ENCODE results near the gene FAM193A.
"Not testable (repeated sequence)": the region's sequence is repeated elsewhere in the genome, so short reads cannot be mapped to it uniquely, and the experiment has no call there.

The FAM193A gene

DNA sequence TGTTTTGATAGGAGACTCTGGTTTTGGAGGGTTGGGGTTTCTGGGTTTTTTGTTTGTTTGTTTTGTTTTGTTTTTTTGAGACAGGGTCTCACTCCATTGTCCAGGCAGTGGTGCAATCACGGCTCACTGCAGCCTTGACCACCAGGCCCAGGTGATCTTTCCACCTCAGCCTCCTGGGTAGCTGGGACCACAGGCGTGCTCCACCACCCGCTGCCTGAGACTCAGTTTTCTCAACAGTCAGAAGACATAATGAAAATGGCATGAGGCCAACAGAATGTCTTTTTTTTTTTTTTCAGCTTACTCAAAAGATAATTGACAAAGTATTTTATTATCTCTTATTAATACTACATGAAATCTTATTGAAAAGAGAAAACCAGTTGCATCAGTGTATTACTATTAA lies 187.3 kb downstream of the FAM193A start:
- Histone ChIP-seq H3K27ac (ENCODE audit: low read depth, low read length) (no peak overlapping the region), H2AFZ (ENCODE audit: low read length, unreplicated experiment) (no peak overlapping the region), H3K79me2 (ENCODE audit: control insufficient read depth, insufficient read depth, low read length, unreplicated experiment) (no peaks in the 10 kb centered on the region), H3K4me1 (ENCODE audit: control insufficient read depth, insufficient read depth, low read length, unreplicated experiment) (no peaks in the 10 kb centered on the region), H3K27me3 (ENCODE audit: insufficient read depth, low read length) (no peaks in the 10 kb centered on the region), H3K4me3 (ENCODE audit: low read depth, low read length) (no peak overlapping the region), H3K36me3 (ENCODE audit: insufficient read depth, low read length) (peaks cover 12% of the 10 kb centered on the region)

DNA sequence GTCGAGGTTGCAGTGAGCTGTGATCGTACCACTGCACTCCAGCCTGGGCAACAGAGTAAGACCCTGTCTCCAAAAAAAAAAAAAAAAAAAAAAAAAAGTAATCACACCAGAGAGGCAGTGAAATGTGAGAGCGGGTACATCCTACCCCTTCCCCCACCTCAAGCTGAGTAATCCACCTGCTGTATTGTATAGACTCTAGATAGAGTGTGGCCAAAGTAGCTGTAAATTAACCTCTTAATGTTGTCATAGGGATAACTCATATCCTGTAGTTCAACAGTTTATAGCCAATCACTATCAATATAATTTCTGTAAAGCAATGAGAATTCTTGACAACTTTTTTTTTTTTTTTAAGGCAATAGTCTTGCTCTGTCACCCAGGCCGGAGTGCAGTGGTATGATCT lies 188.9 kb downstream of the FAM193A start:
- Histone ChIP-seq H2AFZ (ENCODE audit: low read length, unreplicated experiment) (no peak overlapping the region), H3K36me3 (ENCODE audit: insufficient read depth, low read length) (peaks cover 4% of the 10 kb centered on the region; the same call in 1 of the 2 replicates), H3K27me3 (ENCODE audit: insufficient read depth, low read length) (no peaks in the 10 kb centered on the region), H3K27ac (ENCODE audit: low read depth, low read length) (no peak overlapping the region), H3K79me2 (ENCODE audit: control insufficient read depth, insufficient read depth, low read length, unreplicated experiment) (no peaks in the 10 kb centered on the region), H3K4me1 (ENCODE audit: control insufficient read depth, insufficient read depth, low read length, unreplicated experiment) (no peaks in the 10 kb centered on the region), H3K4me3 (ENCODE audit: low read depth, low read length) (no peak overlapping the region)

DNA sequence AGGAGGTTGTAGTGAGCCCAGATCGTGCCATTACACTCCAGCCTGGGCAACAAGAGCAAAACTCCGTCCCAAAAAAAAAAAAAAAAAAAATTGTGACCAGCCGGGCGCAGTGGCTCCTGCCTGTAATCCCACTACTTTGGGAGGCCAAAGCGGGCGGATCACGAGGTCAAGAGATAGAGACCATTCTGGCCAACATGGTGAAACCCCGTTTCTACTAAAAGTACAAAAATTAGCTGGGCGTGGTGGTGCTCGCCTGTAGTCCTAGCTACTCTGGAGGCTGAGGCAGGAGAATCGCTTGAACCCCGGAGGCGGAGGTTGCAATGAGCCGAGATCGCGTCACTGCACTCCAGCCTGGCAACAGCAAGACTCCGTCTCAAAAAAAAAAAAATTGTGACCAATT lies 190.4 kb downstream of the FAM193A start:
- not testable (repeated sequence) for H3K4me1 ChIP-seq (ENCODE audit: control insufficient read depth, insufficient read depth, low read length, unreplicated experiment); H3K4me3 ChIP-seq (ENCODE audit: low read depth, low read length); H3K27me3 ChIP-seq (ENCODE audit: insufficient read depth, low read length); H3K27ac ChIP-seq (ENCODE audit: low read depth, low read length); H2AFZ ChIP-seq (ENCODE audit: low read length, unreplicated experiment); H3K36me3 ChIP-seq (ENCODE audit: insufficient read depth, low read length); H3K79me2 ChIP-seq (ENCODE audit: control insufficient read depth, insufficient read depth, low read length, unreplicated experiment)

DNA sequence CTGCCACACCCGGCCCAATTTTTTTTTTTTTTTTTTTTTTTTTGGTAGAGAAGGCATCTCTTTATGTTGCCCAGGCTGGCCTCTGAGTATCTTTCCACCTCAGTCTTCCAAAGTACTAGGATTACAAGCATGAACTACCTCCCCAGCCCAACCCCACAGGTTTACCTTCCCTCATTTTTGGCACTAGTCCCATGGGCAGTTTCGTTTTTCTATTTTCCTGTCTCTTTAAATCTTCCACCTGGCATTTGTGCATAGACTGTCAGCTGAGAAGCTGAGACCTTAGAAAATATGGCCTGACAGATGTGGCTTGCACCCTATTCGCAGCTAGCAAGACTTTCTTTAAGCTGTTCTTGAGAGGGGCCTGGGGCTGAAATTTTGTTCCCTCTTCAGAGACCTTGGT lies 191.8 kb downstream of the FAM193A start:
- Histone ChIP-seq H3K27ac (ENCODE audit: low read depth, low read length) (no peak overlapping the region), H3K27me3 (ENCODE audit: insufficient read depth, low read length) (no peaks in the 10 kb centered on the region), H3K36me3 (ENCODE audit: insufficient read depth, low read length) (peaks cover 9% of the 10 kb centered on the region; the same call in 1 of the 2 replicates), H3K4me3 (ENCODE audit: low read depth, low read length) (no peak overlapping the region), H2AFZ (ENCODE audit: low read length, unreplicated experiment) (no peak overlapping the region), H3K4me1 (ENCODE audit: control insufficient read depth, insufficient read depth, low read length, unreplicated experiment) (no peaks in the 10 kb centered on the region), H3K79me2 (ENCODE audit: control insufficient read depth, insufficient read depth, low read length, unreplicated experiment) (no peaks in the 10 kb centered on the region)

DNA sequence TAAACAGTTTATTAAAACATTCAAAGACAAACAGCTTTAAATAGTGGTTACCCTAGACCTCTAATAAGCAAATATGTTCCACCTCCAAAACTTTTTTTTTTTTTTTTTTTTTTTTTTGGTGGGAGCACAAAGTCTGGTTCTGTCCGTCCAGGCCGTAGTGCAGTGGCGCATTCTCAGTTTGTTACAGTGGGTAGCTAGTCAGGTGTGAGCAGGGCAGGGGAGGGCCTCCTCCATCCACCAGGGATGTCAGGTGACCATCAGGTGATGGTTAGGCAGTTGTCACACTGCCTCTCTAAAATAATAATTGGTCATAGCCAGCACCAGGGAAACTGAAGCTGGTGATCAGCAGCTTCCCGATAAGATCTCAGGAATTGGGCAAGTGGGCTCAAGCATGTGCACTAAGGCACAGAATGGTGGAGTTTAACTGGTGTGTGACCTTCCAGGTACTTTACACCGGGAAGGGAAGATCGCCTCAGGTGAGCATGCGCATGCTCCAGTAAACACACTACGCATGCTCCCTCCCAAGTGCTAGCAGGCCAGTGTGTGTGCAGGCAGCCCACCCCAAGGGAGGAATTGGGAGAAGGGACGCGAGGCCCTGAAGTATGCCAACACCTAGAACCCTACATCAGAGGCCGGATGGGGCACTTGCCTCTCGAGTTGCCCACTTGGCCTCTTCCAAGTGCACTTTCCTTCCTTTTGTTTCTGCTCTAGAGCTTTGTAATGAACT lies 192.5 kb downstream of the FAM193A start:
- no peak overlapping the region for H2AFZ ChIP-seq (ENCODE audit: low read length, unreplicated experiment)
- no peak overlapping the region for H3K27ac ChIP-seq (ENCODE audit: low read depth, low read length)
- H3K4me1 ChIP-seq (ENCODE audit: control insufficient read depth, insufficient read depth, low read length, unreplicated experiment), result no peaks in the 10 kb centered on the region
- H3K4me3 ChIP-seq (ENCODE audit: low read depth, low read length), result no peak overlapping the region
- H3K27me3 ChIP-seq (ENCODE audit: insufficient read depth, low read length), result no peaks in the 10 kb centered on the region
- no peaks in the 10 kb centered on the region for H3K79me2 ChIP-seq (ENCODE audit: control insufficient read depth, insufficient read depth, low read length, unreplicated experiment)
- H3K36me3 ChIP-seq (ENCODE audit: insufficient read depth, low read length), result peaks cover 13% of the 10 kb centered on the region; the same call in 1 of the 2 replicates

DNA sequence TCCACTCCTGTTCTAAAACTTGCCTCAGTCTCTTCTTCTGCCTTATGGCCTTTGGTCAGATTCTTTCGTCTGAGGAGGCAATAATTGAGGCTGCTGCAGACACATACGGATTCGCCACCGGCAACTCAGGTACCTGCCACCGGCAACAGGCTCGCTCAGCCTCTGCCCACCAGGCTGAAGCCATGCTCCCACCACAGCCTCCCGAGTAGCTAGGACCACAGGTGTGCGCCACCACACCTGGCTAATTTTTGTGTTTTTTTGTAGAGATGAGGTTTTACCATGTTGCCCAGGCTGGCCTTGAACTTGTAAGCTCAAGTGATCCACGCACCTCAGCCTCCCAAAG lies 193.1 kb downstream of the FAM193A start:
- no peaks in the 10 kb centered on the region for H3K4me1 ChIP-seq (ENCODE audit: control insufficient read depth, insufficient read depth, low read length, unreplicated experiment)
- H3K27ac ChIP-seq (ENCODE audit: low read depth, low read length), result no peak overlapping the region
- no peak overlapping the region for H2AFZ ChIP-seq (ENCODE audit: low read length, unreplicated experiment)
- H3K79me2 ChIP-seq (ENCODE audit: control insufficient read depth, insufficient read depth, low read length, unreplicated experiment), result no peaks in the 10 kb centered on the region
- peaks cover 18% of the 10 kb centered on the region; the same call in 1 of the 2 replicates for H3K36me3 ChIP-seq (ENCODE audit: insufficient read depth, low read length)
- H3K27me3 ChIP-seq (ENCODE audit: insufficient read depth, low read length), result no peaks in the 10 kb centered on the region
- H3K4me3 ChIP-seq (ENCODE audit: low read depth, low read length), result no peak overlapping the region

- Histone ChIP-seq H3K79me2 (ENCODE audit: control insufficient read depth, insufficient read depth, low read length, unreplicated experiment) (no peaks in the 10 kb centered on the region), H3K27me3 (ENCODE audit: insufficient read depth, low read length) (no peaks in the 10 kb centered on the region), H3K4me1 (ENCODE audit: control insufficient read depth, insufficient read depth, low read length, unreplicated experiment) (no peaks in the 10 kb centered on the region), H3K4me3 (ENCODE audit: low read depth, low read length) (no peak overlapping the region), H3K27ac (ENCODE audit: low read depth, low read length) (no peak overlapping the region), H2AFZ (ENCODE audit: low read length, unreplicated experiment) (no peak overlapping the region), H3K36me3 (ENCODE audit: insufficient read depth, low read length) (peaks cover 26% of the 10 kb centered on the region; the same call in 1 of the 2 replicates)
Measured at GRCh38 chr4:2731907-2732317, 195.5 kb downstream of the FAM193A start.

- H3K27ac ChIP-seq (ENCODE audit: low read depth, low read length), result no peak overlapping the region
- H3K79me2 ChIP-seq (ENCODE audit: control insufficient read depth, insufficient read depth, low read length, unreplicated experiment), result no peaks in the 10 kb centered on the region
- no peak overlapping the region for H2AFZ ChIP-seq (ENCODE audit: low read length, unreplicated experiment)
- H3K4me1 ChIP-seq (ENCODE audit: control insufficient read depth, insufficient read depth, low read length, unreplicated experiment), result no peaks in the 10 kb centered on the region
- H3K36me3 ChIP-seq (ENCODE audit: insufficient read depth, low read length), result peaks cover 26% of the 10 kb centered on the region; the same call in 1 of the 2 replicates
- H3K27me3 ChIP-seq (ENCODE audit: insufficient read depth, low read length), result no peaks in the 10 kb centered on the region
- H3K4me3 ChIP-seq (ENCODE audit: low read depth, low read length), result no peak overlapping the region
Measured at GRCh38 chr4:2732526-2732925, 196.1 kb downstream of the FAM193A start.

- Histone ChIP-seq H3K4me3 (ENCODE audit: low read depth, low read length) (no peak overlapping the region), H3K79me2 (ENCODE audit: control insufficient read depth, insufficient read depth, low read length, unreplicated experiment) (no peaks in the 10 kb centered on the region), H3K27me3 (ENCODE audit: insufficient read depth, low read length) (no peaks in the 10 kb centered on the region), H3K4me1 (ENCODE audit: control insufficient read depth, insufficient read depth, low read length, unreplicated experiment) (no peaks in the 10 kb centered on the region), H3K36me3 (ENCODE audit: insufficient read depth, low read length) (peaks cover 26% of the 10 kb centered on the region; the same call in 1 of the 2 replicates), H2AFZ (ENCODE audit: low read length, unreplicated experiment) (no peak overlapping the region), H3K27ac (ENCODE audit: low read depth, low read length) (no peak overlapping the region)
Measured at GRCh38 chr4:2733001-2733843, 196.8 kb downstream of the FAM193A start.

DNA sequence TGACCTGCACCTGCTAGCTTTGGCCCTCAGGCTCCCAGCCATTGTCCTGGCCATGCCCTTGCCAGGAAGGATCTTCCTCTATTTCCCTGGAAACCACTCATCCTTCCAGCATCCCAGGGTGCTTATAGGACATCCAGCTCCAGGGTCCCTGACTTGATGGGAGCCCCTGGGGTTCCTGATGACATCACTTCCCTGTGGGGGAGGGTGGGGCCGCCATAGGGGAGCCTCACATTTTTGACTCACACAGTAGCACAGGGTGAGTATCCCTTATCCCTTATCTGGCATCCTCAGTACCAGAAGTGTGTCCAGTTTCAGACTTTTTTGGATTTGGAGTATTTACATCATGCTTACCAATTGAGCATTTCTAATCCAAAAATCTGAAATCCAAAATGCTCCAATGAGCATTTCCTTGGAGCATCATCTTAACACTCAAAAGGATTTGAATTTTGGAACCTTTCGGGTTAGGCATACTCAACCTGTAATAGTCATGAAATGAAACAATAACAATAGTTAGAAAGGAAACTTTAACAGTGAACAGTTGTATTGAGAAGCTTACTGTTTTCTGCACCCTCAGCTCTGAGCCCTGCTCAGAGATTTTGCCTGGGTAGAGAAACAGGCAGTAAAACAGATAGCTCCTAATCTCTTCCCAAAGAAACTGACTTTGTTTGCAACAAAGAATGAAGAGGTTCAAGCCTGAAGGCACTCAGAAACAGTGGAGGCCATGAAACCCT lies 197.6 kb downstream of the FAM193A start:
- Histone ChIP-seq H3K4me1 (ENCODE audit: control insufficient read depth, insufficient read depth, low read length, unreplicated experiment) (no peaks in the 10 kb centered on the region), H3K36me3 (ENCODE audit: insufficient read depth, low read length) (peaks cover 26% of the 10 kb centered on the region; the same call in 1 of the 2 replicates), H3K27me3 (ENCODE audit: insufficient read depth, low read length) (no peaks in the 10 kb centered on the region), H3K27ac (ENCODE audit: low read depth, low read length) (no peak overlapping the region), H3K4me3 (ENCODE audit: low read depth, low read length) (no peak overlapping the region), H3K79me2 (ENCODE audit: control insufficient read depth, insufficient read depth, low read length, unreplicated experiment) (no peaks in the 10 kb centered on the region), H2AFZ (ENCODE audit: low read length, unreplicated experiment) (no peak overlapping the region)

Data from ACC112 (cell line).